ENCODE results near the gene LIPC.

DNA sequence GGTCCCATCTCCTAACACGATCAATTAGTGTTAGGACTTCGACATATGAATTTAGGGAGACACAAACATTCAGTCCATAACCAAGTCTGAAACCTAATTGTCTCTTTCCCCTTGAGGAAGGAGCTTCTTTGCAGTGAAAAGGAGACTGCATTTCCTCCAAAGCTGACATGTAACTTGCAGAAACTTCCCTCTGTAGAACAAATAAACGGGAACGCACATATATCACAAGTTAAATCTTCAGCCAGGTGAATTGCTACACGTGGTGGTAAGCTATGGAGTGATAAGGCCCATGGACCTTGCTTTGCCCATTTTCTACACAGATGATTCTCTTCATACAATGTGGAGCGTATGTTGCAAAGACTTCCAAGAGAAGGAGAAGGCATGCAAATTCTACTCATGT lies 47.1 kb upstream of the LIPC start:
- TF ChIP-seq, protein P1, sequence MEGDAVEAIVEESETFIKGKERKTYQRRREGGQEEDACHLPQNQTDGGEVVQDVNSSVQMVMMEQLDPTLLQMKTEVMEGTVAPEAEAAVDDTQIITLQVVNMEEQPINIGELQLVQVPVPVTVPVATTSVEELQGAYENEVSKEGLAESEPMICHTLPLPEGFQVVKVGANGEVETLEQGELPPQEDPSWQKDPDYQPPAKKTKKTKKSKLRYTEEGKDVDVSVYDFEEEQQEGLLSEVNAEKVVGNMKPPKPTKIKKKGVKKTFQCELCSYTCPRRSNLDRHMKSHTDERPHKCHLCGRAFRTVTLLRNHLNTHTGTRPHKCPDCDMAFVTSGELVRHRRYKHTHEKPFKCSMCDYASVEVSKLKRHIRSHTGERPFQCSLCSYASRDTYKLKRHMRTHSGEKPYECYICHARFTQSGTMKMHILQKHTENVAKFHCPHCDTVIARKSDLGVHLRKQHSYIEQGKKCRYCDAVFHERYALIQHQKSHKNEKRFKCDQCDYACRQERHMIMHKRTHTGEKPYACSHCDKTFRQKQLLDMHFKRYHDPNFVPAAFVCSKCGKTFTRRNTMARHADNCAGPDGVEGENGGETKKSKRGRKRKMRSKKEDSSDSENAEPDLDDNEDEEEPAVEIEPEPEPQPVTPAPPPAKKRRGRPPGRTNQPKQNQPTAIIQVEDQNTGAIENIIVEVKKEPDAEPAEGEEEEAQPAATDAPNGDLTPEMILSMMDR (optimal IDR thresholded peaks at IDR 0.05 in 1 of 3, IDR thresholded peaks at IDR 0.05 in 1 of 3, conservative IDR thresholded peaks at IDR 0.05 in 1 of 3; ENCODE audit: extremely low read depth in 1 of 3, insufficient read depth in 2 of 3, low read length in 3 of 3): no peak
- TF ChIP-seq EZH2 (IDR thresholded peaks at IDR 0.05; ENCODE audit: low read length): no peak
